GM12873 (cell line): ENCODE data around the gene CLEC2B.

ENCODE experiments used
- TF ChIP-seq, protein P1 (sequence below): IDR thresholded peaks from 2 replicates; pipeline ENCODE4 v1.5.1; 2012; ENCODE audit warnings: low read depth, mild to moderate bottlenecking, moderate library complexity, low read length, control low read depth; ENCODE audit not compliant: insufficient read depth; ENCODE audit errors: missing control alignments

Gene CLEC2B

DNA sequence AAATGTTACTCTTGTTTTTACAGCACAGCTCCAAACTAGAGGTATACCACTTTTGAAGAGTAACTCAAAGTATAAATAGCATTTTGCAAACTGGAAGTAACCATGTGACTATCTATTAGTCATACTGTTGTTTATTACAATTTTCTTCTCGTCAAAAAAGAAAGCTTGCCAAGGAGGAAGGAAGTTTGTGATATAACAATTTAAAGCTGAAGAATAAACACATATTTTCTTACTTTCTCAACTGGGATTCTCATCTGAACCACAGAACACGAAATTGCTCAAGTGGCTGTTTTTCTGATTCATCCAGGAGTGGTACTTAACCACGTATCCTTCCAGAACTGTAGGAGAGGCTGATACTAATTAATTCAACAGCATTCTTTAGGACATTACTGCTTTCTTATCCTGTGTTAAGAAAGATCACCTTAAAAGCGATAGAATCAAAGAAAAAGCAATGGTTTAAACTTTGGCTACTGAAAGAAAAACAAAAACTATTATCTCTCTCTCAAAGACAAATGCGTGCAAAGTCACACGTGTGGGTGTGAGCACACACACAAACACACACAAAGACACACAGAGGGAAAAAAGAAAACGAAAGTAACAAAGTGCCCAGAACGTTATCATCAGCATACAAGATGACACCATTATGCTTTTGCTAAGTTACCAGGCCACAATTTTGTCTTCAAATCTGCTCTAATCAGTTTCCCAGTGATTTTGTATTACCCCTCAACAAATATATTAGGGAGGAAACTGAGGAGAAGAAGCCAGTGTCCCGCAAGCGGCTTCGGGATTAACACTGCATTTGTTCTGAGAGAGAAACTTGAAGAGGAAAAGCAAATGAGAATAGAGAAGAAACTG, at the start of gene CLEC2B:
Gene CLEC2B, minus strand, starts transcription at position 48 of the 855 bp plus-strand sequence.
- TF ChIP-seq, protein P1, sequence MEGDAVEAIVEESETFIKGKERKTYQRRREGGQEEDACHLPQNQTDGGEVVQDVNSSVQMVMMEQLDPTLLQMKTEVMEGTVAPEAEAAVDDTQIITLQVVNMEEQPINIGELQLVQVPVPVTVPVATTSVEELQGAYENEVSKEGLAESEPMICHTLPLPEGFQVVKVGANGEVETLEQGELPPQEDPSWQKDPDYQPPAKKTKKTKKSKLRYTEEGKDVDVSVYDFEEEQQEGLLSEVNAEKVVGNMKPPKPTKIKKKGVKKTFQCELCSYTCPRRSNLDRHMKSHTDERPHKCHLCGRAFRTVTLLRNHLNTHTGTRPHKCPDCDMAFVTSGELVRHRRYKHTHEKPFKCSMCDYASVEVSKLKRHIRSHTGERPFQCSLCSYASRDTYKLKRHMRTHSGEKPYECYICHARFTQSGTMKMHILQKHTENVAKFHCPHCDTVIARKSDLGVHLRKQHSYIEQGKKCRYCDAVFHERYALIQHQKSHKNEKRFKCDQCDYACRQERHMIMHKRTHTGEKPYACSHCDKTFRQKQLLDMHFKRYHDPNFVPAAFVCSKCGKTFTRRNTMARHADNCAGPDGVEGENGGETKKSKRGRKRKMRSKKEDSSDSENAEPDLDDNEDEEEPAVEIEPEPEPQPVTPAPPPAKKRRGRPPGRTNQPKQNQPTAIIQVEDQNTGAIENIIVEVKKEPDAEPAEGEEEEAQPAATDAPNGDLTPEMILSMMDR: no peak

DNA sequence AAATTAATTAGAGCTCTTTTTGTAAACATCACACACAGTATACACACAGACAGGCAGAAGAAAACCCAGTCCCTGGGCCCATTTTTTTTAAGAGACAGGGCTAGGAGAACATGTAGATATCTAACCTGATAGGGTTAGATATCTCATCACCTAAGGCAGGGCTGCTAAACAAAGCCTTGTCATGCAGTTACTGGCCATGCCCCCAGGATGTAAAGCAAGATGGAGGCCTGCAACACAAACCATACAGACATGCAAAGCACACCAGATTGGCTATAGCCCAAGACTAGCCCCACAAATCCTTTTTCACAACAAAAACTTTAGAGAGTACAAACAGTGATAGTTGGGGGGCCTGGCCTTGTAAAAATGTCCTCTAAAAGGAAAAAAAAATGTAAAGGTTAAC, 42.6 kb upstream of the CLEC2B start:
- TF ChIP-seq, protein P1: no peak

DNA sequence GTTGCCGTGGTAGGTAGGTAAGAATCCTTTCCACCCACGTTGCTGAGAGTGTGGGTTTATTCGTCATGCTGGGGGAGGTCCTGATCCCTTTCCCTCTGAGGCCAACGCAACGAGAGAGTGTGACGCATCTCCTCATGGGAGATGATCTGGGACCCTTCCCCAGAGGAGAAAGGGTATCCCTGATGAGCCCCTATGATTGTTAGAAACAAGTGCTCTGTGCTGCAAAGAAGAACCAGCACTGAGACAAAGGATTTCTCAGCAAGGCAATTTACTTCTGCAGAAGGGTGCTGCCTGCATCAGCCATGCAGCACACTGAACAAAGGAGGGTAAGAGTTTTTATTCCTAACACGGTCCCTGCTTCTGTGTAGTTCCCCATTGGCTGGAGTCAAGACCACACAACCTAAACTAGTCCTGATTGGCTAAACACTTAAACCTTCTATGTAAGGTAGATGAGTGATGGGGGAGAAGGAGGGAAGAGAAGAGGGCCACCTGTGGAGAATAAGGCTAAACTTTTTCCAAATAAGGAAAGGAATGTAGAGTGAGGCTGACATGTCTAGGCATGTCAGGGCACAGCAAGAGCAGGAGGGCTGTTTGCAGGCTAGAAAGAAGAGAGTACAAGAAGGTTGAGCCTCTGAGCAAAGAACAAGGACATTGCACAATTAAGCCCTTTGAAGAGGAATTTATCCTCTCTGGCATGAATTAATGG, 41.7 kb upstream of the CLEC2B start:
- TF ChIP-seq, protein P1: no peak

DNA sequence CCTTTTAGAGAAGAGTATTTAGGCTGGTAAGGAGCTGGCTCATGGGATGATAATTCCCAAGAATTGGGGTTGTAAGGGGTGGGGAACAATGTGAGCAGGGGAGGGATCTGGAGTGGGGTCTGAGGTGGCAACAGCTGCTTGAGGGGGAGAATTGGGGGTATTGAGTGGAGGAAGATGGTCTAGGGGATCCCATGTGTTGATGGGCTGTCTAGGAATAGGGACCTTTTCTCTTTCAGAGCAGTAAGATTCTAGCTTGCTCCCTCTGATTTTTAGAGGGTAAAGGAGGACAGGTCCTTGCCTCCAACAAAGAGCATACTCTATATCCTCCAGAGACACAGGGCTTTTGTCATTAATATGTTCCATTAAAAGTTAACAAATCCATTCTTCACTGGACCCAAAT, 40.6 kb upstream of the CLEC2B start:
- TF ChIP-seq, protein P1: no peak

DNA sequence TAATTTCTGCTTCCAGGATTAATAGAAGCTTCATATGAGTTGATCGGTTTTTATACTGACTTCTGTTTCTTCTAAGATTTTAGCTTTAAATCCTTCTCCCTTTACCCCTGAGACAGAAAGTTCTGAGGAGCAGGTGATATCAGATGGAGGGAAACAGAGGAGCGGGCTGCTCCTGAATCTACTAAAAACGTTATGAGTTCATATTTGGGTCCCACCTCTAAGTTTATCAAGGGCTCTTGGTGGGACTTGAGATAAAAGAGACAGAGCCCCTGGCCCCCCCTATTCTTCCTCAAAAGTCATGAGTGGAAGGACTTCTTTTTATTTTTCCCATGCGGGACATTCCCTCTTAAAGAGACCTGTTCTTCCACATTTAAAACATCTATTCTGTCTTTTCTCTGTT, 39.2 kb upstream of the CLEC2B start:
- TF ChIP-seq, protein P1: no peak

DNA sequence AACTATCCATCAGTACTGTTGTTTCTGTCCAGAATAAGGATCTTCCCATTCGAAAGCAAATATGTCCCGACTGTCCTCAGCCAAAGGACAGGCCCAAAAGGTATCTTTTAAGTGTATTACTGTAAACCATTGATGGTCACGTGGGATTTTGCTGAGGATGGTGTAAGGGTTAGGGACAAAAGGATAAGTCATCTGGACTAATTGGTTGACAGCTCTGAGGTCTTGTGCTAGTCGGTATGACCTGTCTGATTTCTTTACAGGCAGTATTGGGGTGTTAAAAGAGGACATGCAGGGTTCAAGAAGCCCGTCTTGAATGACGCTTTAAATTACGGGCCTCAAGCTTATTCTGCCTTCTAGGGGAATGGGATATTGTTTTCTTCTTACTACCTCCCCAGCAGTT, 38.6 kb upstream of the CLEC2B start:
- TF ChIP-seq, protein P1: no peak

DNA sequence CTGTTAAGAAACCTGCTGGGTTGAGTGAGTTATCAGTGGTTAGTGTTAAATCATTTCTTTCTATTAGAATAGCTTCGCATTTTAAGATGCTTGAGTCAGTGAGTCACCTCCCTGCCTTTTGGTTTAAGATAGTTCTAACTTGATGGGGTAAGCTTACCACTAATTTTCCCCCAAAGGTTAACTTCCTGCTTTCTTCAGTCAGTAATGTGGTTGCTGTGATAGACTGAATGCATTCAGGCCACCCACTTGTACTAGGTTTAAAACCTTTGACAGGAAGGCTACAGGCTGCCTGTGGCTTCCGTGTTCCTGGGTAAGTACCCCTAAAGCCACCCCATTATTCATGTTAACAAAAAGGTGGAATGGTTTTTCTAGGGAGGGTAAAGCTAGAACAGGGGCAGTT, 37.7 kb upstream of the CLEC2B start:
- TF ChIP-seq, protein P1: no peak
